HepG2 (cell line): Measurements from ENCODE around the gene PDGFD.

Experiments used
- ARNT ChIP-seq: fragments of 450-650 bp; IDR thresholded peaks from 2 replicates; pipeline ENCODE4 v1.6.1; 2017
- HMG20B ChIP-seq: conservative IDR thresholded peaks from 2 replicates; pipeline ENCODE4 v1.6.1; 2016; ENCODE audit warnings: missing genetic modification reagents, missing compliant biosample characterization
- NFATC3 ChIP-seq: sonication (generic); formaldehyde crosslinking; IDR thresholded peaks from 2 replicates; pipeline ENCODE4 v1.5.1; 2020; ENCODE audit warnings: mild to moderate bottlenecking, missing genetic modification reagents
- POLR2AphosphoS5 ChIP-seq: IDR thresholded peaks from 2 replicates; pipeline ENCODE4 v1.6.1; 2012; ENCODE audit warnings: low read depth, low read length
- RBM22 ChIP-seq: fragments of 200-400 bp; formaldehyde crosslinking; optimal IDR thresholded peaks from 2 replicates; pipeline ENCODE3; 2017; ENCODE audit warnings: mild to moderate bottlenecking, low read length, moderate library complexity
- SIN3A ChIP-seq: IDR thresholded peaks from 2 replicates; pipeline ENCODE4 v1.6.1; 2011; ENCODE audit warnings: low read depth, mild to moderate bottlenecking, control low read depth, low read length, borderline replicate concordance
- SIN3B ChIP-seq: fragments of 150-350 bp; IDR thresholded peaks from 2 replicates; pipeline ENCODE4 v1.6.1; 2014; ENCODE audit warnings: low read length
- ZNF589 ChIP-seq: sonication (generic); formaldehyde crosslinking; conservative IDR thresholded peaks from 2 replicates; pipeline ENCODE4 v1.8.0; 2022; ENCODE audit warnings: mild to moderate bottlenecking, moderate library complexity, missing genetic modification reagents
- TF ChIP-seq, protein P1 (sequence below): sonication (generic); formaldehyde crosslinking; IDR thresholded peaks from 2 replicates; pipeline ENCODE4 v1.4.0; 2020; ENCODE audit warnings: mild to moderate bottlenecking, missing genetic modification reagents
- TF ChIP-seq, protein P2 (sequence below): sonication (generic); formaldehyde crosslinking; IDR thresholded peaks from 2 replicates; pipeline ENCODE4 v1.9.0; 2021; ENCODE audit warnings: missing genetic modification reagents, borderline replicate concordance
- TF ChIP-seq, protein P3 (sequence below): sonication (generic); formaldehyde crosslinking; IDR thresholded peaks from 2 replicates; pipeline ENCODE4 v1.4.0; 2020; ENCODE audit warnings: missing genetic modification reagents, mild to moderate bottlenecking, borderline replicate concordance
- TF ChIP-seq, protein P4 (sequence below): sonication (generic); formaldehyde crosslinking; IDR thresholded peaks from 2 replicates; pipeline ENCODE4 v1.5.0; 2020; ENCODE audit warnings: missing genetic modification reagents, mild to moderate bottlenecking, borderline replicate concordance

DNA sequence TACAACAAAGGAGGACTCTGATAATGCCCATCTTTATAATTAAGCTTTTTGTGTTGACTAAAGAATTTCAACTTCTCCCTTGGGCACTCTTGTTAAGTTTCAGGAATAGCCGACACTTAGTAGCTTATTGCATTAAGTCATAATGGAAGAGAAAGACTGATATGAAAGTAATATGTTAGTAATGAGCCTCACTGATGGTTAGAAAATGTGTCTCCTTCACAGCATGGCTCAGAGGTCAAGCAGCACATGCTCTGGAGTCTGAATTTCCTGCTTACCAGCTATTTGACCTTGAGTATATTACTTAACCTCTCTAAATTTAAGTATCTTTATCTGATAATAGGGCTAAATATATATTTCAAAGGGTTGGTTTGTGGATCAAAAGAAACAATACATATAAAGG lies 39.0 kb downstream of the PDGFD start:
- TF ChIP-seq, protein P1, sequence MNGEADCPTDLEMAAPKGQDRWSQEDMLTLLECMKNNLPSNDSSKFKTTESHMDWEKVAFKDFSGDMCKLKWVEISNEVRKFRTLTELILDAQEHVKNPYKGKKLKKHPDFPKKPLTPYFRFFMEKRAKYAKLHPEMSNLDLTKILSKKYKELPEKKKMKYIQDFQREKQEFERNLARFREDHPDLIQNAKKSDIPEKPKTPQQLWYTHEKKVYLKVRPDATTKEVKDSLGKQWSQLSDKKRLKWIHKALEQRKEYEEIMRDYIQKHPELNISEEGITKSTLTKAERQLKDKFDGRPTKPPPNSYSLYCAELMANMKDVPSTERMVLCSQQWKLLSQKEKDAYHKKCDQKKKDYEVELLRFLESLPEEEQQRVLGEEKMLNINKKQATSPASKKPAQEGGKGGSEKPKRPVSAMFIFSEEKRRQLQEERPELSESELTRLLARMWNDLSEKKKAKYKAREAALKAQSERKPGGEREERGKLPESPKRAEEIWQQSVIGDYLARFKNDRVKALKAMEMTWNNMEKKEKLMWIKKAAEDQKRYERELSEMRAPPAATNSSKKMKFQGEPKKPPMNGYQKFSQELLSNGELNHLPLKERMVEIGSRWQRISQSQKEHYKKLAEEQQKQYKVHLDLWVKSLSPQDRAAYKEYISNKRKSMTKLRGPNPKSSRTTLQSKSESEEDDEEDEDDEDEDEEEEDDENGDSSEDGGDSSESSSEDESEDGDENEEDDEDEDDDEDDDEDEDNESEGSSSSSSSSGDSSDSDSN: no peak
- TF ChIP-seq ZNF589 (CRISPR knock-in tag) (no peak), ARNT (no peak), HMG20B (CRISPR knock-in tag) (no peak), POLR2AphosphoS5 (no peak), SIN3A (no peak), NFATC3 (CRISPR knock-in tag) (no peak), SIN3B (no peak), RBM22 (no peak)
- TF ChIP-seq, protein P2, sequence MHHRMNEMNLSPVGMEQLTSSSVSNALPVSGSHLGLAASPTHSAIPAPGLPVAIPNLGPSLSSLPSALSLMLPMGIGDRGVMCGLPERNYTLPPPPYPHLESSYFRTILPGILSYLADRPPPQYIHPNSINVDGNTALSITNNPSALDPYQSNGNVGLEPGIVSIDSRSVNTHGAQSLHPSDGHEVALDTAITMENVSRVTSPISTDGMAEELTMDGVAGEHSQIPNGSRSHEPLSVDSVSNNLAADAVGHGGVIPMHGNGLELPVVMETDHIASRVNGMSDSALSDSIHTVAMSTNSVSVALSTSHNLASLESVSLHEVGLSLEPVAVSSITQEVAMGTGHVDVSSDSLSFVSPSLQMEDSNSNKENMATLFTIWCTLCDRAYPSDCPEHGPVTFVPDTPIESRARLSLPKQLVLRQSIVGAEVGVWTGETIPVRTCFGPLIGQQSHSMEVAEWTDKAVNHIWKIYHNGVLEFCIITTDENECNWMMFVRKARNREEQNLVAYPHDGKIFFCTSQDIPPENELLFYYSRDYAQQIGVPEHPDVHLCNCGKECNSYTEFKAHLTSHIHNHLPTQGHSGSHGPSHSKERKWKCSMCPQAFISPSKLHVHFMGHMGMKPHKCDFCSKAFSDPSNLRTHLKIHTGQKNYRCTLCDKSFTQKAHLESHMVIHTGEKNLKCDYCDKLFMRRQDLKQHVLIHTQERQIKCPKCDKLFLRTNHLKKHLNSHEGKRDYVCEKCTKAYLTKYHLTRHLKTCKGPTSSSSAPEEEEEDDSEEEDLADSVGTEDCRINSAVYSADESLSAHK: no peak
- TF ChIP-seq, protein P3, sequence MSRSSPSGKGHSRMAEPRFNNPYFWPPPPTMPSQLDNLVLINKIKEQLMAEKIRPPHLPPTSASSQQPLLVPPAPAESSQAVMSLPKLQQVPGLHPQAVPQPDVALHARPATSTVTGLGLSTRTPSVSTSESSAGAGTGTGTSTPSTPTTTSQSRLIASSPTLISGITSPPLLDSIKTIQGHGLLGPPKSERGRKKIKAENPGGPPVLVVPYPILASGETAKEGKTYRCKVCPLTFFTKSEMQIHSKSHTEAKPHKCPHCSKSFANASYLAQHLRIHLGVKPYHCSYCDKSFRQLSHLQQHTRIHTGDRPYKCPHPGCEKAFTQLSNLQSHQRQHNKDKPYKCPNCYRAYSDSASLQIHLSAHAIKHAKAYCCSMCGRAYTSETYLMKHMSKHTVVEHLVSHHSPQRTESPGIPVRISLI (CRISPR knock-in tag): no peak
- TF ChIP-seq, protein P4, sequence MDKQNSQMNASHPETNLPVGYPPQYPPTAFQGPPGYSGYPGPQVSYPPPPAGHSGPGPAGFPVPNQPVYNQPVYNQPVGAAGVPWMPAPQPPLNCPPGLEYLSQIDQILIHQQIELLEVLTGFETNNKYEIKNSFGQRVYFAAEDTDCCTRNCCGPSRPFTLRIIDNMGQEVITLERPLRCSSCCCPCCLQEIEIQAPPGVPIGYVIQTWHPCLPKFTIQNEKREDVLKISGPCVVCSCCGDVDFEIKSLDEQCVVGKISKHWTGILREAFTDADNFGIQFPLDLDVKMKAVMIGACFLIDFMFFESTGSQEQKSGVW: no peak
